Activated CD8-positive, alpha-beta memory T cell treated with anti-CD3 and anti-CD28 coated beads, Interleukin-2, amount 50 U/mL, for 24 hours (primary cell): ENCODE results near the gene NUP98.
"Not testable (repeated sequence)": the region's sequence is repeated elsewhere in the genome, so short reads cannot be mapped to it uniquely, and the experiment has no call there.

Source experiments
- DNase-seq: peaks from one replicate; pipeline ENCODE4 v3.0.0-alpha.2; 2020; ENCODE audit errors: extremely low read depth

Gene NUP98

GRCh38 chr11:3799143-3799542, 1.8 kb upstream of the NUP98 start:
- DNase-seq = no peak

GRCh38 chr11:3796801-3797328, 489 bp downstream of the NUP98 start:
- no peak for DNase-seq

GRCh38 chr11:3796346-3796745, 1.0 kb downstream of the NUP98 start:
- DNase-seq = no peak

- DNase-seq = no peak
Measured at GRCh38 chr11:3796002-3796311, 1.4 kb downstream of the NUP98 start.

- no peak for DNase-seq
Measured at GRCh38 chr11:3795131-3796001, 2.0 kb downstream of the NUP98 start.

GRCh38 chr11:3794387-3794786, 3.0 kb downstream of the NUP98 start:
- not testable (repeated sequence) for DNase-seq

- DNase-seq = no peak
Measured at GRCh38 chr11:3786781-3787428, 10.4 kb downstream of the NUP98 start.

GRCh38 chr11:3783611-3784010, 13.7 kb downstream of the NUP98 start:
- DNase-seq = no peak

- DNase-seq = no peak
Measured at GRCh38 chr11:3782963-3783362, 14.4 kb downstream of the NUP98 start.

GRCh38 chr11:3781423-3781822, 15.9 kb downstream of the NUP98 start:
- no peak for DNase-seq

- DNase-seq = no peak
Measured at GRCh38 chr11:3775736-3776406, 21.5 kb downstream of the NUP98 start.

- no peak for DNase-seq
Measured at GRCh38 chr11:3773180-3773579, 24.2 kb downstream of the NUP98 start.

GRCh38 chr11:3767536-3767935, 29.8 kb downstream of the NUP98 start:
- DNase-seq = no peak

- DNase-seq = not testable (repeated sequence)
Measured at GRCh38 chr11:3766836-3767235, 30.5 kb downstream of the NUP98 start.

- no peak for DNase-seq
Measured at GRCh38 chr11:3764266-3764665, 33.1 kb downstream of the NUP98 start.

GRCh38 chr11:3755151-3755550, 42.2 kb downstream of the NUP98 start:
- DNase-seq = no peak

GRCh38 chr11:3753110-3753509, 44.2 kb downstream of the NUP98 start:
- DNase-seq = no peak

- DNase-seq = no peak
Measured at GRCh38 chr11:3747704-3748103, 49.6 kb downstream of the NUP98 start.

- no peak for DNase-seq
Measured at GRCh38 chr11:3745161-3745560, 52.2 kb downstream of the NUP98 start.

- DNase-seq = no peak
Measured at GRCh38 chr11:3738723-3739122, 58.6 kb downstream of the NUP98 start.

- no peak for DNase-seq
Measured at GRCh38 chr11:3738241-3738640, 59.1 kb downstream of the NUP98 start.

GRCh38 chr11:3737386-3737933, 59.9 kb downstream of the NUP98 start:
- DNase-seq = no peak
